Hepatocyte (in vitro differentiated cells): ENCODE data around the gene WEE2. TPM values are rescaled to one million over a fixed set of nuclear protein-coding genes. Genes with fewer than 3 reads are reported as not detected.

Experiments used
- DNase-seq: peaks from one replicate; pipeline ENCODE4 v3.0.0-alpha.2; 2016; ENCODE audit warnings: low spot score
- H2AFZ ChIP-seq: fragments of 200-600 bp; sonication (generic); 2 replicates; pipeline ENCODE4 v1.6.0; 2016; ENCODE audit warnings: antibody characterized with exemption, mild to moderate bottlenecking
- H3K27ac ChIP-seq: fragments of 200-600 bp; sonication (generic); 2 replicates; pipeline ENCODE4 v1.5.1; 2016; ENCODE audit warnings: mild to moderate bottlenecking
- H3K27me3 ChIP-seq: fragments of 200-600 bp; sonication (generic); 2 replicates; pipeline ENCODE4 v1.6.1; 2016
- H3K36me3 ChIP-seq: fragments of 200-600 bp; sonication (generic); replicated peaks from 2 replicates; pipeline ENCODE4 v1.5.1; 2016; ENCODE audit warnings: low read depth; ENCODE audit not compliant: insufficient read depth
- H3K4me1 ChIP-seq: fragments of 200-600 bp; sonication (generic); 2 replicates; pipeline ENCODE4 v1.5.1; 2016; ENCODE audit warnings: mild to moderate bottlenecking, moderate library complexity; ENCODE audit not compliant: insufficient read depth
- H3K4me2 ChIP-seq: fragments of 200-600 bp; sonication (generic); 2 replicates; pipeline ENCODE4 v1.6.0; 2016
- H3K4me3 ChIP-seq: fragments of 200-600 bp; sonication (generic); 2 replicates; pipeline ENCODE4 v1.5.1; 2016; ENCODE audit warnings: mild to moderate bottlenecking
- H3K79me2 ChIP-seq: fragments of 200-600 bp; sonication (generic); 2 replicates; pipeline ENCODE4 v1.6.0; 2017; ENCODE audit warnings: mild to moderate bottlenecking
- H3K9me2 ChIP-seq: fragments of 200-600 bp; sonication (generic); replicated peaks from 2 replicates; pipeline ENCODE4 v1.6.0; 2017; ENCODE audit warnings: mild to moderate bottlenecking; ENCODE audit not compliant: insufficient read depth
- H3K9me3 ChIP-seq: fragments of 200-600 bp; sonication (generic); 2 replicates; pipeline ENCODE4 v1.5.1; 2016; ENCODE audit warnings: low read depth, mild to moderate bottlenecking
- H4K20me1 ChIP-seq: fragments of 200-600 bp; sonication (generic); 2 replicates; pipeline ENCODE4 v1.6.0; 2016; ENCODE audit warnings: mild to moderate bottlenecking; ENCODE audit not compliant: insufficient read depth, poor library complexity, severe bottlenecking
- EZH2 ChIP-seq: fragments of 200-600 bp; sonication (generic); IDR thresholded peaks from 2 replicates; pipeline ENCODE4 v1.6.1; 2016; ENCODE audit warnings: antibody characterized with exemption, mild to moderate bottlenecking, borderline replicate concordance
- EZH2phosphoT487 ChIP-seq: fragments of 200-600 bp; sonication (generic); IDR thresholded peaks from one replicate; pipeline ENCODE4 v1.6.1; 2018; ENCODE audit warnings: antibody characterized with exemption, mild to moderate bottlenecking, low read depth, moderate library complexity; ENCODE audit not compliant: unreplicated experiment, severe bottlenecking
- WGBS: methylation state at CpG from one replicate; pipeline ENCODE4 v1.1.6; 2016; ENCODE audit warnings: low lambda C conversion rate; ENCODE audit errors: missing lambda C conversion rate; 5-methylcytosine and 5-hydroxymethylcytosine counted together
- polyA plus RNA-seq: library from polyadenylated mRNA; unstranded; fragments of >200 nt; fragmentation: Nextera tagmentation; extraction: Ambion mirVana; gene quantifications from 2 replicates; pipeline ENCODE4 v1.2.1, GENCODE V29; 2016
- total RNA-seq: library from RNA; depleted of rRNA; stranded (reverse); fragments of >200 nt; gene quantifications from 2 replicates; pipeline ENCODE4 v1.2.3, GENCODE V29; 2014
- TF ChIP-seq, protein P1 (sequence below): fragments of 200-600 bp; sonication (generic); IDR thresholded peaks from 2 replicates; pipeline ENCODE4 v1.5.1; 2016; ENCODE audit warnings: antibody characterized with exemption, mild to moderate bottlenecking; ENCODE audit not compliant: poor library complexity

WEE2 gene
- total and polyA plus RNA-seq, 2 experiments from 2014 or later: 0.89 to 3.6 TPM

DNA sequence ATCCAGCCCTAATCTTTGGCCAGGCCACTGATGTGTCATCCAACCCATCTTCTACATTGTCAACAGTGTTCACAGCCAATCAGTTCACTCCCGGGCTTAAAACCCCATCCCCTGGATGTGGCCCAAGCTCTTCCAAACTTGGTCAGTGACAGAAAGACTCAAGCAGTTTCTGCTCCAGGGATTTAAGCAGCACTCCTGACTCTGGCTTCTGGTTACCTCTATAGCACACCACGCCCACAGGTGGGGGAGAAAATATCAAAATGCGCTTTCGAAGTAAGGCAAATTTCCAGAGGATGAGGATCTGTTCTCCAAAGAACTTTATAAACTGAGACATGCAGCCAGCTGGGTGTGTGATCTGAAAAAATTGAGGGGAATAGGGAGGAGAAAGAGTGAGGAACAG is 42.1 kb upstream of the WEE2 start:
- TF ChIP-seq, protein P1, sequence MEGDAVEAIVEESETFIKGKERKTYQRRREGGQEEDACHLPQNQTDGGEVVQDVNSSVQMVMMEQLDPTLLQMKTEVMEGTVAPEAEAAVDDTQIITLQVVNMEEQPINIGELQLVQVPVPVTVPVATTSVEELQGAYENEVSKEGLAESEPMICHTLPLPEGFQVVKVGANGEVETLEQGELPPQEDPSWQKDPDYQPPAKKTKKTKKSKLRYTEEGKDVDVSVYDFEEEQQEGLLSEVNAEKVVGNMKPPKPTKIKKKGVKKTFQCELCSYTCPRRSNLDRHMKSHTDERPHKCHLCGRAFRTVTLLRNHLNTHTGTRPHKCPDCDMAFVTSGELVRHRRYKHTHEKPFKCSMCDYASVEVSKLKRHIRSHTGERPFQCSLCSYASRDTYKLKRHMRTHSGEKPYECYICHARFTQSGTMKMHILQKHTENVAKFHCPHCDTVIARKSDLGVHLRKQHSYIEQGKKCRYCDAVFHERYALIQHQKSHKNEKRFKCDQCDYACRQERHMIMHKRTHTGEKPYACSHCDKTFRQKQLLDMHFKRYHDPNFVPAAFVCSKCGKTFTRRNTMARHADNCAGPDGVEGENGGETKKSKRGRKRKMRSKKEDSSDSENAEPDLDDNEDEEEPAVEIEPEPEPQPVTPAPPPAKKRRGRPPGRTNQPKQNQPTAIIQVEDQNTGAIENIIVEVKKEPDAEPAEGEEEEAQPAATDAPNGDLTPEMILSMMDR: no peak
- TF ChIP-seq EZH2 (no peak), EZH2phosphoT487 (no peak)
- H4K20me1 ChIP-seq: no peaks in the 10 kb centered on the region
- H3K4me1 ChIP-seq: no peaks in the 10 kb centered on the region
- no peak for DNase-seq
- H3K9me2 ChIP-seq: no peaks in the 10 kb centered on the region
- H3K4me3 ChIP-seq: no peak overlapping the region
- H3K9me3 ChIP-seq: no peaks in the 10 kb centered on the region
- no peaks in the 10 kb centered on the region for H3K27me3 ChIP-seq
- H2AFZ ChIP-seq: no peak overlapping the region
- 97% methylated on average over 4 of the region's 4 CpGs for WGBS
- no peaks in the 10 kb centered on the region for H3K36me3 ChIP-seq
- no peaks in the 10 kb centered on the region for H3K79me2 ChIP-seq
- H3K4me2 ChIP-seq: no peak overlapping the region
- no peak overlapping the region for H3K27ac ChIP-seq

DNA sequence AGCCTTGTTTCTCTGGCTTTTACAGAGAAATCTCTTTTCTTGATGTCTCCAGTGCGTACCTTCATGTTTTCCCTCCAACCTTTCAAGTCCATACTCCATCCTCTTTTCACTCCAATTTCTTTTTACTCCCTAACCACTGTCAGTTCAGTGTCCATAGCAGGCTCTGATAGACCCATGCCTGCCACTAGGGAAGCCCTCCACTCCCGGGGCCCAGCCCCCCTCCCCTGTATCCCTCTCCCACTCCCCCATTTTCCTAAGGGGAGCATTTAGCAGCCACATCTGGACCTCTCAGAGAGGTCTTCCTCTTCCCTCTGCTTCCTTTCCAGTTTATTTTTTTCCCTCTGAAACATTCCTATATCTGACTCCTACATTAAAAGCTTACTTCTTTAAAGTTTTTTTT is 39.3 kb upstream of the WEE2 start:
- Histone ChIP-seq H3K79me2 (no peaks in the 10 kb centered on the region), H3K4me3 (no peak overlapping the region), H3K27me3 (no peaks in the 10 kb centered on the region), H4K20me1 (no peaks in the 10 kb centered on the region), H3K27ac (no peak overlapping the region), H2AFZ (no peak overlapping the region), H3K4me1 (no peaks in the 10 kb centered on the region), H3K9me3 (no peaks in the 10 kb centered on the region), H3K36me3 (no peaks in the 10 kb centered on the region), H3K4me2 (no peak overlapping the region), H3K9me2 (no peaks in the 10 kb centered on the region)
- no peak for DNase-seq
- WGBS: 98% methylated on average over 2 of the region's 2 CpGs
- TF ChIP-seq EZH2phosphoT487 (no peak), EZH2 (no peak)
- TF ChIP-seq, protein P1: no peak

- 98% methylated on average over 7 of the region's 7 CpGs for WGBS
- Histone ChIP-seq H3K9me2 (no peaks in the 10 kb centered on the region), H3K4me2 (no peak overlapping the region), H4K20me1 (no peaks in the 10 kb centered on the region), H3K36me3 (no peaks in the 10 kb centered on the region), H3K27me3 (no peaks in the 10 kb centered on the region), H3K9me3 (no peaks in the 10 kb centered on the region), H2AFZ (no peak overlapping the region), H3K4me1 (no peaks in the 10 kb centered on the region), H3K27ac (no peak overlapping the region), H3K4me3 (no peak overlapping the region), H3K79me2 (no peaks in the 10 kb centered on the region)
- no peak for DNase-seq
- no peak for TF ChIP-seq EZH2phosphoT487
- TF ChIP-seq EZH2: no peak
- TF ChIP-seq, protein P1: no peak
Observed at GRCh38 chr7:141671705-141672496, 36.3 kb upstream of the WEE2 start.
